Keratinocyte (primary cell): ENCODE data around the gene DIP2C. TPM values are rescaled to one million over a fixed set of nuclear protein-coding genes. Genes with fewer than 3 reads are reported as not detected.

Source experiments
- DNase-seq: peaks from one replicate; pipeline ENCODE4 v3.0.0-alpha.2; 2011; ENCODE audit warnings: low read depth, missing footprints, low spot score
- FAIRE-seq: peaks from 2 replicates; lab custom pipeline; 2011; peaks lifted over from hg19 to GRCh38; lab: Jason Lieb, UNC
- H2AFZ ChIP-seq: 2 replicates; pipeline ENCODE4 v1.6.0; 2012; ENCODE audit warnings: low read length, control low read depth, inconsistent platforms; ENCODE audit not compliant: control insufficient read depth
- H3K27ac ChIP-seq: 2 replicates; pipeline ENCODE4 v1.5.1; 2011; ENCODE audit warnings: low read length; ENCODE audit not compliant: control insufficient read depth, insufficient read depth
- H3K27me3 ChIP-seq: 3 replicates; pipeline ENCODE4 v1.6.0; 2011; ENCODE audit warnings: low read length; ENCODE audit not compliant: control insufficient read depth, insufficient read depth; ENCODE audit errors: extremely low read depth
- H3K36me3 ChIP-seq, 2 experiments: 2 replicates in 1 of 2; 3 replicates in 1 of 2; pipeline ENCODE4 v1.5.1; 2011; ENCODE audit warnings: low read length in 2 of 2, mild to moderate bottlenecking in 1 of 2; ENCODE audit not compliant: control insufficient read depth in 2 of 2, insufficient read depth in 2 of 2; ENCODE audit errors: extremely low read depth in 1 of 2
- H3K4me1 ChIP-seq: 3 replicates; pipeline ENCODE4 v1.5.1; 2011; ENCODE audit warnings: low read length; ENCODE audit not compliant: control insufficient read depth, insufficient read depth; ENCODE audit errors: extremely low read depth
- H3K4me2 ChIP-seq: 3 replicates; pipeline ENCODE4 v1.6.0; 2011; ENCODE audit warnings: low read depth, low read length; ENCODE audit not compliant: control insufficient read depth, insufficient read depth; ENCODE audit errors: extremely low read depth
- H3K4me3 ChIP-seq, 3 experiments: fragments of 200-600 bp in 1 of 3; sonication (generic) in 1 of 3; 2 replicates in 2 of 3; 3 replicates in 1 of 3; pipeline ENCODE4 v1.5.1; 2011 to 2016; ENCODE audit warnings: low read length in 3 of 3, mild to moderate bottlenecking in 3 of 3, control low read depth in 2 of 3, inconsistent platforms in 1 of 3, low read depth in 1 of 3, mixed read lengths in 1 of 3, mixed run types in 1 of 3, moderate library complexity in 1 of 3; ENCODE audit not compliant: control insufficient read depth in 2 of 3, insufficient read depth in 2 of 3; ENCODE audit errors: extremely low read depth in 1 of 3
- H3K79me2 ChIP-seq: 2 replicates; pipeline ENCODE4 v1.6.0; 2012; ENCODE audit warnings: low read length; ENCODE audit not compliant: control insufficient read depth, insufficient read depth
- H3K9ac ChIP-seq: 3 replicates; pipeline ENCODE4 v1.6.0; 2011; ENCODE audit warnings: low read length; ENCODE audit not compliant: control insufficient read depth, insufficient read depth; ENCODE audit errors: extremely low read depth
- H3K9me1 ChIP-seq: 3 replicates; pipeline ENCODE4 v1.6.0; 2011; ENCODE audit warnings: low read length; ENCODE audit not compliant: control insufficient read depth, insufficient read depth; ENCODE audit errors: extremely low read depth
- H3K9me3 ChIP-seq: 2 replicates; pipeline ENCODE4 v1.5.1; 2012; ENCODE audit warnings: low read depth, low read length; ENCODE audit not compliant: control insufficient read depth
- H4K20me1 ChIP-seq: 3 replicates; pipeline ENCODE4 v1.6.0; 2011; ENCODE audit warnings: low read length; ENCODE audit not compliant: control insufficient read depth, insufficient read depth; ENCODE audit errors: extremely low read depth
- EZH2 ChIP-seq: IDR thresholded peaks from one replicate; pipeline ENCODE4 v1.6.1; 2012; ENCODE audit warnings: inconsistent platforms, mild to moderate bottlenecking, low read length, moderate library complexity
- dilution Hi-C: fragments of 300-500 bp; cut with MboI; formaldehyde crosslinking; loops from one replicate; pipeline ENCODE4 v1.7.0; 2020; ENCODE audit warnings: low sequenced_read_pairs; ENCODE audit not compliant: extremely low pct_ligation_motif_present
- polyA plus RNA-seq, 5 experiments: library from polyadenylated mRNA; depleted of rRNA in 3 of 5; stranded (reverse) in 3 of 5; stranded (forward) in 1 of 5; unstranded in 1 of 5; fragments of >200 nt; gene quantifications; 1 replicate in 1 of 5; 2 replicates in 3 of 5; 3 replicates in 1 of 5; pipeline versions ENCODE4 v1.2.1 to v1.2.3, GENCODE V29; 2011 to 2012; ENCODE audit warnings: missing spikeins in 2 of 5, low read depth in 1 of 5, low replicate concordance in 1 of 5
- TF ChIP-seq, protein P1 (sequence below), 3 experiments: IDR thresholded peaks in 1 of 3; conservative IDR thresholded peaks in 1 of 3; optimal IDR thresholded peaks in 1 of 3; 2 replicates in 2 of 3; 3 replicates in 1 of 3; pipeline versions ENCODE3 to v1.5.1; 2011; ENCODE audit warnings: low read length in 3 of 3, mild to moderate bottlenecking in 3 of 3, moderate library complexity in 2 of 3, control low read depth in 1 of 3, inconsistent platforms in 1 of 3; ENCODE audit not compliant: insufficient read depth in 2 of 3; ENCODE audit errors: extremely low read depth in 1 of 3

Gene DIP2C
- polyA plus RNA-seq, 1 donor (not counting 4 experiments of a cell fraction or from before 2014, with no cell fraction given), result 1.3 TPM

DNA sequence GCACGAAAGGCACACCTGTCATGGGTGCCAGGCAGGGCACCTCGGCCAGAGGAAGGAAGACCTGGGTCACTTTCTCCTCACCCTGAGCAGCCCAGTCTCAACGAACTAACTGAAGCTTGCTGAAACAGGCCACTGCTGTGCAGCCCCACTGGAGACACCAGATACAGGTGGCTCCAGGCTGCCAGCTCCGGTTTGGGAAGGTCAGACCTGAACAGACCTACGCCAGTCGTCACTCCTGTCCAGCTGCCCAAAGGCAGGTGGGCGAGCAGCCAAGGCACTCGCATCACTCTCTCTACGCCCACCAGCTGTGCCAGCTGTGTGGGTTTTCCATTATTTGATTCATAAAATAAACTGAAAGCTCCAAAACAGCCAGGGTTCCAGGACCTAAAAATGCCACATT, 298.2 kb downstream of the DIP2C start:
- Histone ChIP-seq H3K27me3 (no peaks in the 10 kb centered on the region), H3K9me1 (no peaks in the 10 kb centered on the region), H2AFZ (no peak overlapping the region), H3K36me3 (no peaks in the 10 kb centered on the region), H3K4me1 (no peaks in the 10 kb centered on the region), H3K79me2 (no peaks in the 10 kb centered on the region), H3K4me2 (no peak overlapping the region), H4K20me1 (no peaks in the 10 kb centered on the region), H3K4me3 (no peak overlapping the region), H3K9me3 (no peaks in the 10 kb centered on the region), H3K27ac (no peak overlapping the region), H3K9ac (no peak overlapping the region)
- no peak for TF ChIP-seq EZH2
- dilution Hi-C loops, result no loop called here
- DNase-seq, result no peak
- FAIRE-seq, result no peak

DNA sequence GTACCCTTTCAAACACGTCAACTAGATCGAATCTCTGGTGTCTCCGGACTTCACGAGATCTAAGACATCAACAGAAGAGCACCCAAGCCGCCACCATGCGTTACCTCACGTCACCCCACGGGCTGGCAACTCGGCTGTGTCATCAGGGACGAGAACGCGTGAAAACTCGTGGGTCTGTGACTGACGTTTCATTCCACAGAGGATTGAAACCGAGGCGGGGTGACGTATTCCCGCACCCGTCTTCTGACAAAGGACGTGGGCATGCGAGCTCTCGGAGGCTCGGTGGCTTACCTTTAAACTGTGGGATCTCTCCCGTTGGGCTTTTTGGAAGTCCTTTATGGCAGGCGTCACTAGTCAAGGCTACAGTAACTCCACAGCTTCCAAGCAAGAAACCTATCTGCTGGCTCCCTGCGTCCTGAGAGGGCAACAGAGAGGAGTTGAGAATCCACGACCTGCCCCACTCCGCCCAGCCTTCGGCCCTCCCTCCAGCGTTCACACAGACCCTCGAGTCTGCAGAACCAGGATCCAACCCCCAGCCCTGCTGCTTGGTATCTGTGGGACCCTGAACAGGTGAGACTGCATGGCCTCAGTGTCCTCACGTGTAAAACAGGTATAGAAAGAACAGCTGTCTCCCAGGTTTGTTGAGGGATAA, 298.9 kb downstream of the DIP2C start:
- no peaks in the 10 kb centered on the region for H3K4me1 ChIP-seq
- no peak overlapping the region for H2AFZ ChIP-seq
- H3K79me2 ChIP-seq, result no peaks in the 10 kb centered on the region
- dilution Hi-C loops, result no loop called here
- no peak overlapping the region for H3K9ac ChIP-seq
- H3K9me1 ChIP-seq, result no peaks in the 10 kb centered on the region
- H3K36me3 ChIP-seq, result no peaks in the 10 kb centered on the region
- H3K27me3 ChIP-seq, result no peaks in the 10 kb centered on the region
- H3K4me3 ChIP-seq, result no peak overlapping the region
- DNase-seq (no peak), FAIRE-seq (no peak)
- TF ChIP-seq EZH2, result no peak
- TF ChIP-seq, protein P1, sequence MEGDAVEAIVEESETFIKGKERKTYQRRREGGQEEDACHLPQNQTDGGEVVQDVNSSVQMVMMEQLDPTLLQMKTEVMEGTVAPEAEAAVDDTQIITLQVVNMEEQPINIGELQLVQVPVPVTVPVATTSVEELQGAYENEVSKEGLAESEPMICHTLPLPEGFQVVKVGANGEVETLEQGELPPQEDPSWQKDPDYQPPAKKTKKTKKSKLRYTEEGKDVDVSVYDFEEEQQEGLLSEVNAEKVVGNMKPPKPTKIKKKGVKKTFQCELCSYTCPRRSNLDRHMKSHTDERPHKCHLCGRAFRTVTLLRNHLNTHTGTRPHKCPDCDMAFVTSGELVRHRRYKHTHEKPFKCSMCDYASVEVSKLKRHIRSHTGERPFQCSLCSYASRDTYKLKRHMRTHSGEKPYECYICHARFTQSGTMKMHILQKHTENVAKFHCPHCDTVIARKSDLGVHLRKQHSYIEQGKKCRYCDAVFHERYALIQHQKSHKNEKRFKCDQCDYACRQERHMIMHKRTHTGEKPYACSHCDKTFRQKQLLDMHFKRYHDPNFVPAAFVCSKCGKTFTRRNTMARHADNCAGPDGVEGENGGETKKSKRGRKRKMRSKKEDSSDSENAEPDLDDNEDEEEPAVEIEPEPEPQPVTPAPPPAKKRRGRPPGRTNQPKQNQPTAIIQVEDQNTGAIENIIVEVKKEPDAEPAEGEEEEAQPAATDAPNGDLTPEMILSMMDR (optimal IDR thresholded peaks at IDR 0.05 in 1 of 3, IDR thresholded peaks at IDR 0.05 in 1 of 3, conservative IDR thresholded peaks at IDR 0.05 in 1 of 3; ENCODE audit: extremely low read depth in 1 of 3, insufficient read depth in 2 of 3, low read length in 3 of 3), result no peak
- H3K4me2 ChIP-seq, result no peak overlapping the region
- H3K9me3 ChIP-seq, result no peaks in the 10 kb centered on the region
- H3K27ac ChIP-seq, result no peak overlapping the region
- no peaks in the 10 kb centered on the region for H4K20me1 ChIP-seq
